HG03066 (cell line): Measurements from ENCODE around the gene TMEM219.

ENCODE experiments used
- ATAC-seq: cut with Tn5 transposase; IDR thresholded peaks from one replicate; pipeline ENCODE4 v1.9.1; 2021; ENCODE audit warnings: low read depth; ENCODE audit not compliant: unreplicated experiment

Gene TMEM219

GRCh38 chr16:29978564-29979270 lies 16.8 kb downstream of the TMEM219 start:
- ATAC-seq: no peak

- ATAC-seq: no peak
Measured at GRCh38 chr16:29982560-29983419, 20.9 kb downstream of the TMEM219 start.

- ATAC-seq: no peak
Measured at GRCh38 chr16:29983420-29984136, 21.7 kb downstream of the TMEM219 start.

- ATAC-seq: no peak
Measured at GRCh38 chr16:29984137-29984763, 22.4 kb downstream of the TMEM219 start.

- ATAC-seq: no peak
Measured at GRCh38 chr16:29984764-29985147, 22.9 kb downstream of the TMEM219 start.

GRCh38 chr16:29985271-29985811 lies 23.5 kb downstream of the TMEM219 start:
- ATAC-seq: no peak

- ATAC-seq: no peak
Measured at GRCh38 chr16:29986231-29986630, 24.4 kb downstream of the TMEM219 start.

- ATAC-seq: no peak
Measured at GRCh38 chr16:29986931-29987330, 25.1 kb downstream of the TMEM219 start.

- ATAC-seq: no peak
Measured at GRCh38 chr16:29987371-29988085, 25.6 kb downstream of the TMEM219 start.

- no peak for ATAC-seq
Measured at GRCh38 chr16:29988346-29989075, 26.6 kb downstream of the TMEM219 start.

- ATAC-seq: no peak
Measured at GRCh38 chr16:29989111-29989858, 27.4 kb downstream of the TMEM219 start.

- ATAC-seq: no peak
Measured at GRCh38 chr16:29990034-29990433, 28.2 kb downstream of the TMEM219 start.

- ATAC-seq: no peak
Measured at GRCh38 chr16:29990883-29991570, 29.1 kb downstream of the TMEM219 start.

GRCh38 chr16:29991571-29991904 lies 29.7 kb downstream of the TMEM219 start:
- ATAC-seq: no peak

- ATAC-seq: no peak
Measured at GRCh38 chr16:29992344-29992967, 30.6 kb downstream of the TMEM219 start.

- no peak for ATAC-seq
Measured at GRCh38 chr16:29993191-29993902, 31.5 kb downstream of the TMEM219 start.
